GM12892 (cell line): ENCODE results near the gene CD69.

Experiments used
- POLR2A ChIP-seq: IDR thresholded peaks from 2 replicates; pipeline ENCODE4 v1.6.1; 2011; ENCODE audit warnings: low read depth, low read length, control low read depth
- POLR2AphosphoS5 ChIP-seq: IDR thresholded peaks from 2 replicates; pipeline ENCODE4 v1.6.1; 2011; ENCODE audit warnings: low read depth, low read length, control low read depth
- TAF1 ChIP-seq: IDR thresholded peaks from 2 replicates; pipeline ENCODE4 v1.6.1; 2011; ENCODE audit warnings: low read depth, mild to moderate bottlenecking, control low read depth, low read length, borderline replicate concordance

DNA sequence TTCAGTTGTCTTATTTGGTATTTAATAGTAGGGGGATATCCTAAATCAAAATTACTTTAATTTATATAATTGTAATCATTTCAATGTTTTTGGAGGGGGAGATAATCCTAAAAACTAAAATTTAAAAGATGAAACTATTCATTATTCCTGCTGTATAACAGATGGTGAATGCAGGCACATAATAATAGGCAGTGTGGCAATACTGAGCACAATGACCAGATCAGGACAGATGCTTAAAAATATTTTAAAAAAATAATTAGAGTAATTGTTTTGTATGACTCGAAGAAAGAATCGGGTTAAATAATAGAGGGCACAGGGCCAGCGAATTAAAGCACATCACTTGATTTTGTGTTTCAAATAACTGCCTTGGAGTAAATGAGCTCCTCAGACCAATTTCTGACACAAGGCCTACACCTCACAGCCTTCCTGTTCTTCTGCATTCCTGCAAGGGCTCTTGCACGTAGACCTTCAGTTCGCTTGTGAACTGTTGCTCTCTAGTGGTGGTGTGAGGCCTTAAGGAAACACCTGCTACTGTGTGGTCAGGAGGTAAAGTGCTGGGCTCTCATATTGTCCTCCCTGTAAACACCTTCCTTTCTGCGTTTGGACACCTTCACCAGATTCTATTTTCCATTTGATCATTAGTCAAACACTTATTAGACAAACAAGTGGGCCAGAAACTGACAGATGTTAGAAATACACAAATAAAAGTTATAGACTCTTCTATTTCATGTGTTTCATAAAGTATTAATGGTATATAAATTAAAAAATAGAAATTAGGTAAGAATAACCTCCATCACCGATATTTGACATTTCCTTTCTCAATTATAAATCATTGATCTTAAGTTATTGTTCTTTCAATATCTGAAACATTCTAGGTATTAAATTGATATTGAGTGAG is 37.3 kb upstream of the CD69 start:
- TF ChIP-seq POLR2AphosphoS5 (no peak), POLR2A (no peak), TAF1 (no peak)
